B cell (primary cell): ENCODE measurements around the gene PDSS1. TPM values are rescaled to one million over a fixed set of nuclear protein-coding genes. Genes with fewer than 3 reads are reported as not detected.

Experiments
- ATAC-seq: fragments of 200-7000 bp; cut with Tn5 transposase; one replicate; pipeline ENCODE4 v1.10.0; 2021; ENCODE audit warnings: low read depth, mild to moderate bottlenecking, moderate number of reproducible peaks, moderate library complexity
- CTCF ChIA-PET: fragments of 350-600 bp; sonication (Branson Sonifier 250); formaldehyde crosslinking; loops from one replicate; lab custom pipeline; 2021; ENCODE audit warnings: antibody characterized with exemption, inconsistent platforms; lab: Charles Lee
- POLR2A ChIA-PET: fragments of 350-600 bp; sonication (Branson Sonifier 250); formaldehyde crosslinking; loops from one replicate; lab custom pipeline; 2021; ENCODE audit warnings: antibody characterized with exemption; lab: Charles Lee
- DNase-seq: peaks from one replicate; pipeline ENCODE4 v3.0.0; 2013
- H2AFZ ChIP-seq: 2 replicates; pipeline ENCODE4 v1.6.1; 2012; ENCODE audit warnings: mild to moderate bottlenecking, low read depth, low read length; ENCODE audit not compliant: insufficient read depth, poor library complexity, severe bottlenecking
- H3K27ac ChIP-seq, 2 donors: 1 replicate in 1 of 2; 2 replicates in 1 of 2; pipeline ENCODE4 v1.5.1; 2012 to 2013; ENCODE audit warnings: low read length in 2 of 2, mild to moderate bottlenecking in 2 of 2, moderate library complexity in 1 of 2
- H3K27me3 ChIP-seq, 4 experiments: fragments of 200-600 bp in 1 of 4; sonication (generic) in 1 of 4; replicated peaks in 1 of 4; 1 replicate in 2 of 4; 2 replicates in 2 of 4; pipeline versions ENCODE4 v1.6.1 to v1.7.0; 2013 to 2016; ENCODE audit warnings: low read length in 3 of 4, mild to moderate bottlenecking in 2 of 4, mixed read lengths in 1 of 4, moderate library complexity in 1 of 4; ENCODE audit not compliant: insufficient read depth in 4 of 4, control insufficient read depth in 3 of 4; ENCODE audit errors: control extremely low read depth in 1 of 4
- H3K36me3 ChIP-seq, 2 experiments: replicated peaks in 1 of 2; 1 replicate in 1 of 2; 2 replicates in 1 of 2; pipeline versions ENCODE4 v1.6.1 to v1.7.1; 2013; ENCODE audit warnings: low read length in 1 of 2; ENCODE audit not compliant: insufficient read depth in 2 of 2, control insufficient read depth in 1 of 2; ENCODE audit errors: control extremely low read depth in 1 of 2, extremely low read depth in 1 of 2
- H3K4me1 ChIP-seq, 2 donors: fragments of 200-600 bp in 1 of 2; sonication (generic) in 1 of 2; 1 replicate in 1 of 2; 2 replicates in 1 of 2; pipeline versions ENCODE4 v1.5.1 to v1.6.1; 2013 to 2017; ENCODE audit warnings: low read length in 2 of 2; ENCODE audit not compliant: control insufficient read depth in 2 of 2, insufficient read depth in 2 of 2
- H3K4me2 ChIP-seq: replicated peaks from 2 replicates; pipeline ENCODE3; 2012; ENCODE audit warnings: mild to moderate bottlenecking, low read depth, low read length; ENCODE audit not compliant: poor library complexity, severe bottlenecking
- H3K4me3 ChIP-seq, 5 experiments: fragments of 200-600 bp in 1 of 5; sonication (generic) in 1 of 5; 1 replicate in 3 of 5; 2 replicates in 2 of 5; pipeline versions ENCODE4 v1.5.1 to v1.7.0; 2011 to 2016; ENCODE audit warnings: low read length in 4 of 5, mild to moderate bottlenecking in 4 of 5, low read depth in 2 of 5, control low read depth in 1 of 5, moderate library complexity in 1 of 5; ENCODE audit not compliant: insufficient read depth in 1 of 5; ENCODE audit errors: control extremely low read depth in 1 of 5, extremely low read depth in 1 of 5
- H3K79me2 ChIP-seq: fragments of 200-600 bp; sonication (generic); one replicate; pipeline ENCODE4 v1.6.0; 2016; ENCODE audit warnings: low read length; ENCODE audit not compliant: control insufficient read depth, insufficient read depth
- H3K9ac ChIP-seq: fragments of 200-600 bp; sonication (generic); 2 replicates; pipeline ENCODE4 v1.6.1; 2017; ENCODE audit warnings: mild to moderate bottlenecking, low read length, moderate library complexity
- H3K9me3 ChIP-seq, 3 donors: one replicate each; pipeline versions ENCODE4 v1.6.1 to v1.7.1; 2013; ENCODE audit warnings: low read length in 2 of 3; ENCODE audit not compliant: control insufficient read depth in 2 of 3, insufficient read depth in 1 of 3; ENCODE audit errors: control extremely low read depth in 1 of 3
- H4K20me1 ChIP-seq: 2 replicates; pipeline ENCODE4 v1.6.0; 2012; ENCODE audit warnings: mild to moderate bottlenecking, low read length; ENCODE audit not compliant: insufficient read depth, control insufficient read depth, poor library complexity, severe bottlenecking
- H3K27ac Mint-ChIP-seq: one replicate; pipeline ENCODE4 v1.8.0; 2021; ENCODE audit warnings: mixed read lengths
- H3K27me3 Mint-ChIP-seq: one replicate; pipeline ENCODE4 v1.8.0; 2021; ENCODE audit warnings: mixed read lengths
- H3K4me1 Mint-ChIP-seq: one replicate; pipeline ENCODE4 v1.8.0; 2021; ENCODE audit warnings: mixed read lengths
- H3K4me3 Mint-ChIP-seq: one replicate; pipeline ENCODE4 v1.8.0; 2021; ENCODE audit warnings: mixed read lengths
- H3K9me3 Mint-ChIP-seq: one replicate; pipeline ENCODE4 v1.8.0; 2022; ENCODE audit warnings: mixed read lengths; ENCODE audit not compliant: insufficient read depth
- CTCF ChIP-seq: fragments of 200-600 bp; IDR thresholded peaks from one replicate; pipeline ENCODE4 v1.8.0; 2022; ENCODE audit warnings: antibody characterized with exemption, mild to moderate bottlenecking
- EZH2 ChIP-seq: IDR thresholded peaks from 2 replicates; pipeline ENCODE4 v1.6.1; 2012; ENCODE audit warnings: borderline replicate concordance, low read depth, mild to moderate bottlenecking, moderate library complexity, low read length; ENCODE audit not compliant: insufficient read depth, poor library complexity, severe bottlenecking
- WGBS: methylation state at CpG from one replicate; pipeline ENCODE4 v1.1.5; 2013; ENCODE audit warnings: missing lambda C conversion rate; ENCODE audit not compliant: insufficient coverage; 5-methylcytosine and 5-hydroxymethylcytosine counted together
- intact Hi-C: fragments of 100-400 bp; cut with micrococcal nuclease; formaldehyde crosslinking; loops from one replicate; pipeline ENCODE4 v1.10.0; 2022
- polyA plus RNA-seq: library from polyadenylated mRNA; depleted of rRNA; stranded (reverse); fragments of >200 nt; gene quantifications from 2 replicates; pipeline ENCODE4 v1.2.3, GENCODE V29; 2012
- total RNA-seq, 2 donors: library from RNA; stranded (reverse); fragments of 120-200 nt in 1 of 2; gene quantifications; 1 replicate in 1 of 2; 2 replicates in 1 of 2; pipeline versions ENCODE4 v1.2.3 to v1.2.4, GENCODE V29; 2013 to 2022

The PDSS1 gene
- total and polyA plus RNA-seq, 2 donors (not counting 1 experiment from before 2014, with no cell fraction given), result 3.6 to 4.7 TPM

GRCh38 chr10:26714415-26715136 lies 17.1 kb downstream of the PDSS1 start:
- H2AFZ ChIP-seq, result no peak overlapping the region
- H3K4me1 ChIP-seq, result no peaks in the 10 kb centered on the region
- DNase-seq, result no peak
- no peaks in the 10 kb centered on the region for H3K9me3 Mint-ChIP-seq
- no peaks in the 10 kb centered on the region for H3K9me3 ChIP-seq
- no peaks in the 10 kb centered on the region for H4K20me1 ChIP-seq
- H3K27me3 Mint-ChIP-seq, result no peaks in the 10 kb centered on the region
- WGBS, result no CpG with 5 or more reads among the region's 1 CpG
- no peak overlapping the region for H3K4me3 ChIP-seq
- H3K36me3 ChIP-seq, result peaks cover under 1 to 6% of the 10 kb centered on the region in 2 experiments
- H3K4me1 Mint-ChIP-seq, result no peaks in the 10 kb centered on the region
- CTCF ChIA-PET, result interaction anchor here (2.1 kb wide), 1 partner anchor 11 kb away, joined by 6 read pairs; no protein-coding TSS in a partner anchor
- no peak overlapping the region for H3K9ac ChIP-seq
- ATAC-seq, result no peak
- H3K4me2 ChIP-seq, result no peak overlapping the region
- TF ChIP-seq CTCF (no peak), EZH2 (no peak)
- no peaks in the 10 kb centered on the region for H3K79me2 ChIP-seq
- intact Hi-C loops, result no loop called here
- H3K27me3 ChIP-seq, result no peaks in the 10 kb centered on the region
- H3K27ac Mint-ChIP-seq, result no peak overlapping the region
- no peak overlapping the region for H3K4me3 Mint-ChIP-seq
- POLR2A ChIA-PET, result no interaction called here
- H3K27ac ChIP-seq, result no peak overlapping the region

GRCh38 chr10:26715137-26715487 lies 17.6 kb downstream of the PDSS1 start:
- CTCF ChIA-PET, result interaction anchor here (2.1 to 2.4 kb wide), 2 partner anchors 11 to 167 kb away, joined by 6 to 8 read pairs; no protein-coding TSS in a partner anchor

More at GRCh38 chr10:26715137-26715487, 17.6 kb downstream of the PDSS1 start:
- Histone ChIP-seq H3K36me3 (peaks cover 0 to 6% of the 10 kb centered on the region in 2 experiments), H3K4me2 (no peak overlapping the region), H3K4me1 (no peaks in the 10 kb centered on the region), H3K9me3 (no peaks in the 10 kb centered on the region), H3K27ac (no peak overlapping the region), H3K27me3 (no peaks in the 10 kb centered on the region), H4K20me1 (no peaks in the 10 kb centered on the region), H3K4me3 (no peak overlapping the region), H3K9ac (no peak overlapping the region), H2AFZ (no peak overlapping the region), H3K79me2 (no peaks in the 10 kb centered on the region)
- no peak overlapping the region for H3K27ac Mint-ChIP-seq
- intact Hi-C loops, result no loop called here
- no peak for TF ChIP-seq CTCF
- TF ChIP-seq EZH2, result no peak
- DNase-seq (no peak), ATAC-seq (no peak)
- H3K9me3 Mint-ChIP-seq, result no peaks in the 10 kb centered on the region
- WGBS, result 100% methylated on average over 1 of the region's 2 CpGs
- H3K4me1 Mint-ChIP-seq, result no peaks in the 10 kb centered on the region
- POLR2A ChIA-PET, result interaction anchor here (0.9 kb wide), 1 partner anchor 18 kb away, joined by 3 read pairs; no protein-coding TSS in a partner anchor
- no peak overlapping the region for H3K4me3 Mint-ChIP-seq
- H3K27me3 Mint-ChIP-seq, result no peaks in the 10 kb centered on the region
